Fibroblast of skin of left biceps (primary cell): ENCODE data around the gene NRGN.

Experiments used
- DNase-seq, 2 experiments: peaks; one replicate each; pipeline ENCODE4 v3.0.0-alpha.2; 2013; ENCODE audit warnings: low read depth in 2 of 2

Gene NRGN

GRCh38 chr11:124739479-124740276 lies at the start of gene NRGN:
TSS of gene NRGN (plus strand) at chr11:124739942. CDS start at chr11:124740085, 143 bp downstream.
- DNase-seq: peak; percentile 52 to 55

GRCh38 chr11:124693142-124693541 lies 46.6 kb upstream of the NRGN start:
- no peak for DNase-seq

- no peak for DNase-seq
Observed at GRCh38 chr11:124699547-124699946, 40.2 kb upstream of the NRGN start.

- no peak for DNase-seq
Observed at GRCh38 chr11:124700028-124700427, 39.7 kb upstream of the NRGN start.

GRCh38 chr11:124707829-124708228 lies 31.9 kb upstream of the NRGN start:
- DNase-seq: no peak

GRCh38 chr11:124712392-124712791 lies 27.4 kb upstream of the NRGN start:
- DNase-seq: no peak

- DNase-seq: no peak
Observed at GRCh38 chr11:124716591-124716990, 23.2 kb upstream of the NRGN start.

GRCh38 chr11:124717421-124717785 lies 22.3 kb upstream of the NRGN start:
- DNase-seq: no peak

- DNase-seq: no peak
Observed at GRCh38 chr11:124717786-124718651, 21.7 kb upstream of the NRGN start.

- DNase-seq: no peak
Observed at GRCh38 chr11:124718801-124719200, 20.9 kb upstream of the NRGN start.

- no peak for DNase-seq
Observed at GRCh38 chr11:124719534-124719933, 20.2 kb upstream of the NRGN start.

- no peak for DNase-seq
Observed at GRCh38 chr11:124722176-124722575, 17.6 kb upstream of the NRGN start.

- no peak for DNase-seq
Observed at GRCh38 chr11:124724979-124725718, 14.6 kb upstream of the NRGN start.

GRCh38 chr11:124725719-124726105 lies 14.0 kb upstream of the NRGN start:
- peak in 1 of 2 experiments; percentile 6 for DNase-seq

GRCh38 chr11:124727474-124727873 lies 12.3 kb upstream of the NRGN start:
- no peak for DNase-seq

- no peak for DNase-seq
Observed at GRCh38 chr11:124728134-124728533, 11.6 kb upstream of the NRGN start.

- no peak for DNase-seq
Observed at GRCh38 chr11:124729571-124729970, 10.2 kb upstream of the NRGN start.

- DNase-seq: no peak
Observed at GRCh38 chr11:124732230-124732629, 7.5 kb upstream of the NRGN start.

GRCh38 chr11:124736736-124737135 lies 3.0 kb upstream of the NRGN start:
- no peak for DNase-seq

GRCh38 chr11:124737638-124738305 lies 2.0 kb upstream of the NRGN start:
- no peak for DNase-seq

- no peak for DNase-seq
Observed at GRCh38 chr11:124738713-124739478, 846 bp upstream of the NRGN start.
